Sigmoid colon (tissue), 7 donors: ENCODE results near the gene LSR. TPM values are rescaled to one million over a fixed set of nuclear protein-coding genes. Genes with fewer than 3 reads are reported as not detected.

Source experiments
- DNase-seq: peaks from one replicate; pipeline ENCODE4 v3.0.0-alpha.2; 2019
- H3K27ac ChIP-seq, 4 donors: fragments of 200-600 bp; sonication (generic); one replicate each; pipeline ENCODE4 v1.5.1; 2016 to 2019; ENCODE audit warnings: mild to moderate bottlenecking in 1 of 4
- H3K27me3 ChIP-seq, 3 donors: fragments of 200-600 bp; sonication (generic); one replicate each; pipeline ENCODE4 v1.5.1; 2019; ENCODE audit warnings: mild to moderate bottlenecking in 1 of 3
- H3K36me3 ChIP-seq, 4 donors: fragments of 200-600 bp; sonication (generic); one replicate each; pipeline ENCODE4 v1.5.1; 2016 to 2019
- H3K4me1 ChIP-seq, 4 donors: fragments of 200-600 bp; sonication (generic); one replicate each; pipeline ENCODE4 v1.5.1; 2017 to 2019
- H3K4me3 ChIP-seq, 4 donors: fragments of 200-600 bp; sonication (generic); one replicate each; pipeline ENCODE4 v1.5.1; 2017 to 2019; ENCODE audit warnings: mild to moderate bottlenecking in 2 of 4, moderate library complexity in 1 of 4
- H3K9me3 ChIP-seq, 4 donors: fragments of 200-600 bp in 3 of 4; sonication (generic) in 3 of 4; one replicate each; pipeline versions ENCODE4 v1.5.1 to v1.6.1; 2013 to 2019
- EP300 ChIP-seq, 4 donors: sonication (generic); formaldehyde crosslinking; IDR thresholded peaks; one replicate each; pipeline ENCODE4 v1.6.1; 2017; ENCODE audit warnings: antibody characterized with exemption in 4 of 4
- POLR2A ChIP-seq, 2 donors: fragments of 450-650 bp; IDR thresholded peaks; one replicate each; pipeline ENCODE4 v1.6.1; 2016; ENCODE audit warnings: antibody characterized with exemption in 2 of 2, mild to moderate bottlenecking in 2 of 2, moderate library complexity in 2 of 2
- POLR2AphosphoS5 ChIP-seq, 4 donors: sonication (generic); formaldehyde crosslinking; IDR thresholded peaks; one replicate each; pipeline ENCODE4 v1.6.1; 2017; ENCODE audit warnings: antibody characterized with exemption in 4 of 4
- WGBS, 2 donors: extraction: QIAGEN DNeasy Blood & Tissue Kit; methylation state at CpG; one replicate each; pipeline ENCODE4 v1.1.7; 2013; 5-methylcytosine and 5-hydroxymethylcytosine counted together
- intact Hi-C: fragments of 100-400 bp; cut with DNase I; formaldehyde crosslinking; loops from one replicate; pipeline ENCODE4 v1.15.1; 2023
- polyA plus RNA-seq, 3 donors: library from polyadenylated mRNA; stranded (reverse); fragments of 200-250 nt; gene quantifications; one replicate each; pipeline ENCODE4 v1.2.3, GENCODE V29; 2013
- total RNA-seq, 4 donors: library from RNA; depleted of rRNA; stranded (reverse); fragments of >200 nt; gene quantifications; one replicate each; pipeline ENCODE4 v1.1.0, GENCODE V29; 2016
- TF ChIP-seq, protein P1 (sequence below), 4 experiments: fragments of 450-650 bp in 3 of 4; fragments of 200-600 bp in 1 of 4; IDR thresholded peaks; one replicate each; pipeline ENCODE4 v1.5.1; 2016 to 2019; ENCODE audit warnings: antibody characterized with exemption in 4 of 4, mild to moderate bottlenecking in 3 of 4, moderate library complexity in 2 of 4
- donor health status: healthy with polysubstance abuse.
- donor health status: Bipolar disorder and iron deficiency.
- donor health status: healthy.

Gene LSR
- total and polyA plus RNA-seq, 7 donors, result 0.68 to 218 (median 3.6) TPM

DNA sequence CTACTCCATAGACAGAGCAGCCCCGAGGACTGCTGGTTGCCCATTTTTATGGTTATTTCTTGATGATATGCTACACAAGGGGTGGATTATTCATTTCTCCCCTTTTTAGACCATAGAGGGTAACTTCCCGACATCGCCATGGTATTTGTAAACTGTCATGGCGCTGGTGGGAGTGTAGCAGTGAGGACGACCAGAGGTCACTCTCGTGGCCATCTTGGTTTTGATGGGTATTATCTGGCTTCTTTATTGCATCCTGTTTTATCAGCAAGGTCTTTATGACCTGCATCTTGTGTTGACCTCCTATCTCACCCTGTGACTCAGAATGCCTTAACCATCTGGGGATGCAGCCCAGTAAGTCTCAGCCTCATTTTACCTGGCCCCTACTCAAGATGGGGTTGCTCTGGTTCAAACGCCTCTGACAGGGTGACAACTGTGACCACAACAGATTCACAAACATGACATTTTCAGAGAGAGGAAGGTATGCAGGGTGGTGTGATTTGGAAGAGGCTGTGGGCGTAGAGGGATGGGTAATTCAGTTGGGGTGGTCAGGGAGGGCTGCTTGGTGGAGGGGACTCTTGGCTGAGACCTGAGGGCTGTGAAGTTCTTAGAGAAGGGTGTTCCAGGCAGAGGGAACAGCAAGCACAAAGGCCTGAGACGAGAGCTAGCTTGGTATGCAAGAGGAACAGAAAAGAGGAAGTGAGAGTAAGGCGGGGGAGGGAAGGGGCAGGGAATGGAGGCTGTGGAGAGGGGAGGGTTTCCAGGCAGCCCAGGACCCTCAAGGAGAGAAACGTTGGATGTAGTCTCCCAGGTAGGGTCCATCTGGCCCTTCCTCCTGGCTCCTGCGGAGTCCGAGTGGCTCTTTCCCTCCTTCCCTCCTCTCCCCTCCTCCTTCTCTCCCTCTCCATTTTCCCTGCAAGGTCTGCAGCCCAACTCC, 43.7 kb upstream of the LSR start:
- H3K4me1 ChIP-seq, result no peaks in the 10 kb centered on the region
- WGBS, 2 donors, result 56 to 69% methylated on average over 13 of the region's 13 CpGs
- no peaks in the 10 kb centered on the region for H3K36me3 ChIP-seq
- H3K27me3 ChIP-seq, result peaks cover 0 to 3% (median 0%) of the 10 kb centered on the region in 3 donors
- no peaks in the 10 kb centered on the region for H3K9me3 ChIP-seq
- TF ChIP-seq POLR2AphosphoS5 (IDR thresholded peaks at IDR 0.05) (no peak), POLR2A (IDR thresholded peaks at IDR 0.05) (no peak), EP300 (IDR thresholded peaks at IDR 0.05) (no peak)
- TF ChIP-seq, protein P1, sequence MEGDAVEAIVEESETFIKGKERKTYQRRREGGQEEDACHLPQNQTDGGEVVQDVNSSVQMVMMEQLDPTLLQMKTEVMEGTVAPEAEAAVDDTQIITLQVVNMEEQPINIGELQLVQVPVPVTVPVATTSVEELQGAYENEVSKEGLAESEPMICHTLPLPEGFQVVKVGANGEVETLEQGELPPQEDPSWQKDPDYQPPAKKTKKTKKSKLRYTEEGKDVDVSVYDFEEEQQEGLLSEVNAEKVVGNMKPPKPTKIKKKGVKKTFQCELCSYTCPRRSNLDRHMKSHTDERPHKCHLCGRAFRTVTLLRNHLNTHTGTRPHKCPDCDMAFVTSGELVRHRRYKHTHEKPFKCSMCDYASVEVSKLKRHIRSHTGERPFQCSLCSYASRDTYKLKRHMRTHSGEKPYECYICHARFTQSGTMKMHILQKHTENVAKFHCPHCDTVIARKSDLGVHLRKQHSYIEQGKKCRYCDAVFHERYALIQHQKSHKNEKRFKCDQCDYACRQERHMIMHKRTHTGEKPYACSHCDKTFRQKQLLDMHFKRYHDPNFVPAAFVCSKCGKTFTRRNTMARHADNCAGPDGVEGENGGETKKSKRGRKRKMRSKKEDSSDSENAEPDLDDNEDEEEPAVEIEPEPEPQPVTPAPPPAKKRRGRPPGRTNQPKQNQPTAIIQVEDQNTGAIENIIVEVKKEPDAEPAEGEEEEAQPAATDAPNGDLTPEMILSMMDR (IDR thresholded peaks at IDR 0.05), result no peak
- H3K27ac ChIP-seq, result no peak overlapping the region
- no peak overlapping the region for H3K4me3 ChIP-seq
- no peak for DNase-seq
- intact Hi-C loops, result no loop called here

DNA sequence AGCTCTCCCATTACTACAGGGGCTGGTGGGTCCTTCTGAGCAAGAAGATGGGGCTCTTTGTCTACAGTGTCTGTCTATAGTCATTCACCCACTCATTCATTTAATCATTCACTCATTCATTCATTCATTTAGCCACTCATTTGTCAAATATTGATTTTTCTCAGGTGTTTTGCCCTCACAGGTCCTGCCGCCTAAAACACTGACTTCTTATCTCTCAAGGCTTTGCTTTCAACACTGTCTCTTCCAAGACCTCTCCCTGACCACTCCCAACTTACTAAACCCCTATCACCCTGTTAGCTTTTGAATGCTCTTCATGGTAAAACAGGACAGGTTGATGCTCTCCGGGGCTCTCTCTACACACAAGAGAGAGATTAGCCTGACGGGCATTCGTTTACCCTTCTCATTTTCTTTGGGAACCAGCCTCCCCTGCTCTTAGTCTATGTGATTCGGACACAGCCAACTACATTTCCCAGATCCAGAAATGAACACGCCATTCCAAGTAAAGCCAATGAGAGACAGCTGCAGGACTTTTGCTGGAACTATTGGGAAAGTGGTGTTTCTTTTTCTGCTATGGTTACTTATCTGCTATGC, 43.0 kb upstream of the LSR start:
- Histone ChIP-seq H3K9me3 (no peaks in the 10 kb centered on the region), H3K27ac (no peak overlapping the region), H3K27me3 (peaks cover 0 to 4% (median 3%) of the 10 kb centered on the region in 3 donors), H3K4me3 (no peak overlapping the region), H3K36me3 (no peaks in the 10 kb centered on the region), H3K4me1 (no peaks in the 10 kb centered on the region)
- no peak for DNase-seq
- 74 to 75% methylated on average over 6 of the region's 6 CpGs for WGBS, 2 donors
- TF ChIP-seq EP300 (IDR thresholded peaks at IDR 0.05) (no peak), POLR2A (IDR thresholded peaks at IDR 0.05) (no peak), POLR2AphosphoS5 (IDR thresholded peaks at IDR 0.05) (no peak)
- TF ChIP-seq, protein P1 (IDR thresholded peaks at IDR 0.05), result no peak
- intact Hi-C loops, result no loop called here

DNA sequence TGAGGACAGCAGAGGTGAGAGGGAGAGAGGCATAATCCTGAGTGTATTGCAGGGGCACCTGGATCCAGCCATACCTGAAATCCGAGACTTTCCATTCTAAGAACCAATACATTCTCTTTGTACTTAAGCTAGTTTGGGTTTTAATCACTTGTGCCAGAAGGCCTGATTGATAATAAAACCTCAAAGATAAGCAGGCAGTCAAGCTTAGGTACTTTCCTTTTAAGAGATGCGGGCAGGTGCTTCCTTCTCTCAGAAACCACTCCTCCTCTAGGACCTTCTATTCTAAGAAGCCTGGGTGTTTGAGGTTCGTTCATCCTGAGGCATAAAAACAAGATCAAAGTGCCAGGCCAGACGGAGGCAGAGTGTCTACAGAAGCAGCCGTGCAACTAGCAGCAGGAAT, 42.4 kb upstream of the LSR start:
- DNase-seq, result no peak
- no peaks in the 10 kb centered on the region for H3K36me3 ChIP-seq
- H3K4me1 ChIP-seq, result no peaks in the 10 kb centered on the region
- WGBS, 2 donors, result 8 to 17% methylated on average over 5 of the region's 5 CpGs
- H3K27ac ChIP-seq, result no peak overlapping the region
- H3K4me3 ChIP-seq, result no peak overlapping the region
- H3K9me3 ChIP-seq, result no peaks in the 10 kb centered on the region
- TF ChIP-seq EP300 (IDR thresholded peaks at IDR 0.05) (no peak), POLR2AphosphoS5 (IDR thresholded peaks at IDR 0.05) (no peak), POLR2A (IDR thresholded peaks at IDR 0.05) (no peak)
- TF ChIP-seq, protein P1 (IDR thresholded peaks at IDR 0.05), result no peak
- peaks cover 0 to 6% (median 3%) of the 10 kb centered on the region in 3 donors for H3K27me3 ChIP-seq
- intact Hi-C loops, result no loop called here

DNA sequence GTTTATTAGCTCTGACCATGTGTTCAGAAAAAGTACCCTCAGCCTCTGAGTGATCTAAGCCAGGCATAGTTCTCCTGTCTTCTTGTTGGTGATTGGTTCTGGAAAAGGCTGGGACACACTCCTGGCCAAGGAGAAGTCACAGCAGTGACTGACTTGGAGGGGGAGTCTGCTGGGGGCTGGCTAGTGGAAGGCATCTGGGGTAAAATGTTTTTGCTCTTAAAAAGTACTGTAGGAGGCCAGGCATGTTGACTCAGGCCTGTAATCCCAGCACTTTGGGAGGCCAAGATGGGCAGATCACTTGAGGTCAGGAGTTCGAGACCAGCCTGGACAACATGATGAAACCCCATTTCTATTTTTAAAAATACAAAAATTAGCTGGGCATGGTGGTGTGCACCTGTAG, 41.9 kb upstream of the LSR start:
- no peak for TF ChIP-seq EP300 (IDR thresholded peaks at IDR 0.05)
- no peak for TF ChIP-seq POLR2AphosphoS5 (IDR thresholded peaks at IDR 0.05)
- no peak for TF ChIP-seq POLR2A (IDR thresholded peaks at IDR 0.05)
- TF ChIP-seq, protein P1 (IDR thresholded peaks at IDR 0.05), result no peak
- Histone ChIP-seq H3K36me3 (no peaks in the 10 kb centered on the region), H3K27ac (no peak overlapping the region), H3K27me3 (peaks cover 0 to 6% (median 3%) of the 10 kb centered on the region in 3 donors), H3K9me3 (no peaks in the 10 kb centered on the region), H3K4me1 (no peaks in the 10 kb centered on the region), H3K4me3 (no peak overlapping the region)
- 84 to 93% methylated on average over 1 of the region's 1 CpG for WGBS, 2 donors
- DNase-seq, result no peak
- intact Hi-C loops, result no loop called here
